ENCODE results near the gene FPGS.
A peak's percentile ranks its signal among the peaks of the same experiment; 100 is the strongest.
"Not testable (repeated sequence)": the region's sequence is repeated elsewhere in the genome, so short reads cannot be mapped to it uniquely, and the experiment has no call there.

FPGS gene

DNA sequence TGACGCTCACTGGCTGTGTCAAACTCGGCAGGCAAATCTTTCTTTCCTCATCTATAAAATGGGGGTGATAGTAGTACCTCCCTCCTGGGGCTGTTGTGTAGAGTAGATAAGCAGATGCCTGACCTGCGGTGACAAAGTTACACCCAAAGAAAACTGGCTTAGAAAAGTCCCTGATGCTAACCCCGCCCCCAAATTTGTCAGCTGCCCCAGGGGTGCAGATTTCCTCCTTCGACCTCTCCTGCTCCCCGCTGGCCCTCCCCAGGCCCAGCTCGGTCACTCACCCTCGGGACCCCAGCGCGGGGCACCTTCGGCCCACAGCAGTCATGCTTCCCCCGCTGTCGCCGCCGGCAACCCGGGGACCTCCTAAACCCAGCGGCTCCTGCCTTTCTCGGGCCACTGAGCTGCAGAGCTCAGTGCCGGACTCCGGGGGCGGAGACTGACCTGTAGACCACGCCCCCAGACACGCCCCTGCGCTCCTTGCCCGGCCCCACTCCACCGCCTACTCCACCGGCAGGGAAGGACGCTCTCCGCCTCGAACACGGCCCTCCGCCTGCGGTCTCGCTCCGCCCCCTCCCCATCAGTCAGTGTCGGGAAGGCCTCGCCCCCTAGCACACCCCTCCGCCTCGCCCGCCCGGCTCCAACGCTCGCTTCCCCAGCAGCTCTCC is 31.6 kb upstream of the FPGS start:
- DNase-seq (ENCODE audit: low read depth) = peak; percentile 92

DNA sequence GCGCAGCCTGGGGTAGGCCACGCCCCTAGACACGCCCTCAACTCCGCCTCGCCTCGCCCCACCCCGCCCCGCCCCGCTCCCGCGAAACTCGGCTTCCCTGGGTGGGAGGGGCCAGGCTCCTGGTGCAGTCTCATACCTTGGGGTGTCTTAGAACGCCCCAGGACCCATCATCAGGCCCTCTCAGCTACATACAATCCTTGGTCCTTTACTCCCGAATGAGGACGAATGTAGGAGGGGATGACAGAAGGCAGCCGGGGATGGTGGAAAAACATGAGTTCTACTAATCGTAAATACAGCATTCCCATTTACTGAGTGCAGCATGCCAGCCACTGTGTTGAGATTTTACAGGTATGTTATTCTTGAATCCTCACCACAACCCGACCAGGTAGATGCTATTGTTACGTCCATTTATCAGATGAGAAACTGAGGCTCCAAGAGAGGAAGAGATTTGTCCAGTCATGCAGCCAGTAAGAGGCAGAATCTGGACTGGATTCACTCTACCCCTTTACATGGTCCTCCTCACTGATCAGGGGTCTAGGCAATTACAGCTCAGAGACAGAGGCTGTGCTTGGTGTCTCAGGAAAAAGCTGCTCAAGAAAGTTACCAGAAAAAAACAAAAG is 31.0 kb upstream of the FPGS start:
- DNase-seq (ENCODE audit: low read depth) = no peak

DNA sequence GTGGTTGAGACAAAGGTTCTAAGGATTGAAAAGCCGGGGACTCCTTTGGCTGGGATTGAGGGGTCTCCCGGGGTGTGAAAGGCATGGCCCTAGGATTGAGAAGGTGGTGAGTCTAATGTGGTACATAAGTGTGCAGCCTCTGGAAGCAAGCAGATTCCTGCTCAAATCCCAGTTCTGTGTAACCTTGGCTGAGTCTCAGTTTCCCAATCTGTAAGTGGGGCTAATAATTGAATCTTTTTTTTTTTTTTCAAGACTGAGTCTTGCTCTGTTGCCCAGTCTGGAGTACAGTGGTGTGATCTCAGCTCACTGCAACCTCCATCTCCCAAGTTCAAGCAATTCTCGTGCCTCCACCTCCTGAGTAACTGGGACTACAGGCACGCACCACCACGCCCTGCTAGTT is 30.1 kb upstream of the FPGS start:
- DNase-seq (ENCODE audit: low read depth) = no peak

DNA sequence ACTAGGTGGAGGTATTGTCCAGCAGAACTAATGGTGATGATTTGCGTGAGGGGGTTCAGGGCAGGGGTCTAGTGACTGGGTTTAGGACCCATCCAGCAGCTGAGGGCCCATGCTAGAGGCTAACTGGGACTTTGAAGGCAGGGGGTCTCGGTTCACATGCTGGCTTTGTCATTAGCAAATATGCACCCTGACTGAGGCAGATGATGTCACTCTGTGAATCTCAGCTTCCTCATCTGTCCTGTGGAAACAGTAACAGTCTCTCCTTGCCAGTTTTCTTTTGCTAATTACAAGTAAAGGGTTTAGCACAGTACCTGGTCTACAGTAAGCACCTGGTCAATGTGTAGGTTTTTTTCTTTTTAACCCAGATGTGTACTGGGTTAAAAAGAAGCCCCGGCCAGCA is 29.4 kb upstream of the FPGS start:
- DNase-seq (ENCODE audit: low read depth) = no peak

DNA sequence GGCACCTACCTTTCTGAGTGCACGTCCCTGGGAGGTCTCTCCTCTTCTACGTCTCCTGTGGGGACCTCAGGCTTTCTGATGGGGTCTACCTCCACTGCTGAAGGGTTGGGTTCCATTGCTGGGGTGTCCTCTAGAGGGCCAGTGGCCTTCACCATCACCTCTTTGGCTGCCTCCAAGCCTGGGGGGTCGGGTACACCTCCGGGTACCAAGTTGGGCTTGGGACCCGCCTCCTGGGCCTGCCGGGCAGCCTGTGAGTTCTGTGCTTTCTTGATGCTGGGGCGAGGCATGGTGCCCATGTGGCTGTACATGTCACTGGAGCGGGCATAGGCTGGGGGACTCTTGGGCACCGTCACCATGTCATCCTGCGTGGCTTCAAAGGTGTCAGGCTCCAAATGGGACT is 28.7 kb upstream of the FPGS start:
- no peak for DNase-seq (ENCODE audit: low read depth)

DNA sequence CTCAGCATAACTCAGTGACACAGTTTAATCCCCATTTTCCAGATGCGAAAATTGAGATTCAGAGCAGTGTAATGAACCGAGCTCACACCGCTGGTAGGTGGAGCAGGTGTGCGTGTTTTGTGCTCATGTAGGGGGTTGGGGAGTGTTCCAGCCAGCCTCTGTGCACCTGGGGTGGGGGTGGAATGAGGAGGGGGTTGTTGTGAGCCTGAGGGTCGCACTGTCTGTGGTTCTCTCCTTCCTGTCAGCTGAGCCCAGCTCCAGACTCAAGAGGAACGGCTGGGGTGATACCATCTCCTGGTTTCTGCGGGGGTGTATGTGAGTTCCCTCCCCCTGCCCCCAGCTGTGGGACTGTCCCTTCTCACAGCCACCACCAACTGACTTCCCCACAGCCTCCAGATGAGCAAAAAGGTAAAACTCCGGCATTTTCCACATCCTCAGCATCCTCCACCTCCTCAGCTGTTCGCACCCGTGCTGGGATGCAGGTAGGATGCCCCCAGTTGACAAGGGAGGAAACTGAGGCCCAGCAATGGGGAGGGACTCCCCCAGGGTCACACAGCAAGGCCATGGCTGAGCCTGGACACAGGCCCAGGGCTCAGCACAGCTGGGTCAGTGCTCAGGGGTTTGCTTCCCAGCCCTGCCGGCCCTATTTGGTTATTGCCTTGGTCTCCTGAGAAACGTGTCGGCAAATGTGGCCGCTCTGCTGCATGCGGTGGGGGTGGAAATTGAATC is 26.3 kb upstream of the FPGS start:
- peak; percentile 66 for DNase-seq (ENCODE audit: low read depth)

DNA sequence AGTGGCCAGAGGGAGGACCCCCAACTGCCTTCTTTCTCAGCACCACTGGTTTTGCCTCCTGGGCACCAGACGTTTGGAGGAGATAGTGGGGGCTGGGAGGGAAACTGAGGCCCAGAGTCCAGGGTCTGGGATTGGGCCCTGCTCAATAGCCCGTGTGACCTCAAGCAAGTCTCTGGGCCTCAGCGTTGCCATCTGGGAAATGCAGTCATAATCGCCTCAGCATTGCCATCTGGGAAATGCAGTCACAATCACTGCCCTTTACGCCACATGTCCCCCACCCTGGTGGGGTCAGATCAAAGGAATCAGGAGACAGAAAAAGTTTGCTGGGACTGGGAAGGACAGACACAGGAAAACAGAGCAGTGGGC is 25.8 kb upstream of the FPGS start:
- no peak for DNase-seq (ENCODE audit: low read depth)

DNA sequence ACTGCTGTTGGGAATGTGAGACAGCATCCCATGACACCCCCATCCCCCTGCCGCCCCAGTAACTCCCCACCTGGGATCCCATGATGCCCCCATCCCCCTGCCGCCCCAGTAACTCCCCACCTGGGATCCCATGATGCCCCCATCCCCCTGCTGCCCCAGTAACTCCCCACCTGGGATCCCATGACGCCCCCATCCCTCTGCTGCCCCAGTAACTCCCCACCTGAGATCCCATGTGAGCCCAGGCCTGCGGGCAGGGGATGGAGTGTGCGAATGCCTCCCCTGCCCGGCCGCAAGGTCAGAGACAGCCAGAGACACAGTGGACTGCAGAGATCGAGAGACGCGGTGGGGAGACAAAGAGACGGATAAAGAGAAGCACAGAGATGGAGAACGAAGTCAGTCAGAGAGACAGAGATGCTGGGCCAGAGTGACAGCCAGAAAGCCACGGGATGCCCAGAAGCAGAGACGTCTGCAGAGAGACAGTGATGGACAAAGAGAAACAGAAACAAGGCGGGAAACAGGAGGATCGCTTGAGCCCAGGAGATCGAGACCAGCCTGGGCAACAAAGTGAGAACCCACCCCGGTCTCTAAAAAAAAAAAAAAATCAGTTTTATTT is 25.2 kb upstream of the FPGS start:
- no peak for DNase-seq (ENCODE audit: low read depth)

DNA sequence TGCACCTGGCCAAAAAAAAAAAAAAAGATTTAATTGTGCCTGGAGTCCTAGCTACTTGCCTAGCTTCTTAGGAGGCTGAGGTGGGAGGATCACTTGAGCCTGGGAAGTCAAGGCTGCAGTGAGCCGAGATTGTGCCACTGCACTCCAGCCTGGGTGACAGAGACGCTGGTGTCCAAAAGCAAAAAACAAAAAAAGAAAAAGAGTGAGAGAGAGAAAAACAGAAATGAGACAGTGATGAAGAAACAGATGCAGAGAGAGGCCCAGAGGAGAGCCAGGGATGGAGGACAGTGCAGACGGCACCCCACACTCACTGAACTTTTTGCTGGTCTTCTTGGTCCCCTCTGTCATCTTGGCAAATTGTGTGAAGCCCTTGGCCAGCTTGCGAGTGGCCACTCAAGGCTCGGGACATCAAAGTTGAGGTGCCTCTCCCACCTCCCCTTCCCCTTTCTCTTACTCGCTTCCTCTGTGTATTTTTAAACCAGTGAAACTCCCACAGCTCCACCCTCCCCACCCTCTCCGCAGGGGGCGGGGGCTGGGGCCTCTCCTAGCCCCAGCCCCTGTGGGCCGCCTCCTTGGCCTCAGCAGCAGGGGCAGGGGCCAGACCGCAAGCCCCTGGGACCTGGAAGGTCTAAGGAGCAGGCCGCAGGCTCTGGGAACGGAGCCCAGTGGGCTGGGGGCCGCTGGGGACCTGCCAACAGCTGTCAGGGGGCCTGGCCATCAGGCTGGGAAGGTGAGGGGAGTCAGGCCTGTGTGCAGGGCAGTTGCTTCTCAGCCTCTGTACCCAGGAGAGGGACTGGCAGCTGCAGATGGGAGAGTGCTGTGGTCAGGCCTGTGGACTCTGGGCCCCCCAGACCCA is 24.2 kb upstream of the FPGS start, which contains the start of gene SH2D3C:
Gene SH2D3C (minus strand): TSS at position 387 of the 856 bp plus-strand sequence. CDS start 39 bp downstream, at position 348.
- DNase-seq (ENCODE audit: low read depth) = peak; percentile 30

DNA sequence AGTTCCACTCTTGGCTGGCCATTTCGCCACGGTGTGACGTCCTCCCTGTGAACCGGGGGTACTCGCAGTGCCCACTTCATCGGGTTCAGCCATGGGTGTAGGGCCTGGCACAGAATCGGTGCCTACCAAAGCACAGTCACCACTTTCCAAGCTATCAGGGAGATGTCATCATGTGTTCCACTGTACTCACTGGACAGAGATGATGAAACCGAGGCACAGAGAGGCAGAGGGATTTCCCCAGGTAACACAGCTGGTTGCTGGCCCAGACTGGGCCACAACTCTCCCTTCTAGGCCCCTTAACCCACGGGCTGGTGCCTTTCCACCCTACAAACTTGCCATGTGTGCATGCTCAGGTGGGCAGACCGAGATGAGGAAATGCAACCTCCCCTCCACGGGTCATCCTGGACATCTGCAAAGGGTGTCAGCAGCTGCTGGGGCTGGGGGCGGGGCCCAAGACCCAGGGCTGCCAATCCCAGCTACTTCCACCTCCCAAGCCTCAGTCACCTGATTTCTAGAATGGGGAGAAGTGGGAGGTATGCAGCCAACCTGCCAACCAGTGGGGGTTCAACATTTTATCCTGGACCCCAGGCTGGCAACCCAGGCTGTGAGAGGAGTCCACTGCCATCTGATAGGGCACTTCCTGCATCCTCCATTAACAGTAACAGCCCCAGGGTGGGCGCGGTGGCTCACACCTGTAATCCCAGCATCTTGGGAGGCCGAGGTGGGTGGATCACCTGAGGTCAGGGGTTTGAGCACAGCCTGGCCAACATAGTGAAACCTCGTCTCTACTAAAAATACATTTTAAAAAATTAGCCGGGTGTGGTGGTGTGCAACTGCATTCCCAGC is 23.3 kb upstream of the FPGS start:
- DNase-seq (ENCODE audit: low read depth) = peak; percentile 31

DNA sequence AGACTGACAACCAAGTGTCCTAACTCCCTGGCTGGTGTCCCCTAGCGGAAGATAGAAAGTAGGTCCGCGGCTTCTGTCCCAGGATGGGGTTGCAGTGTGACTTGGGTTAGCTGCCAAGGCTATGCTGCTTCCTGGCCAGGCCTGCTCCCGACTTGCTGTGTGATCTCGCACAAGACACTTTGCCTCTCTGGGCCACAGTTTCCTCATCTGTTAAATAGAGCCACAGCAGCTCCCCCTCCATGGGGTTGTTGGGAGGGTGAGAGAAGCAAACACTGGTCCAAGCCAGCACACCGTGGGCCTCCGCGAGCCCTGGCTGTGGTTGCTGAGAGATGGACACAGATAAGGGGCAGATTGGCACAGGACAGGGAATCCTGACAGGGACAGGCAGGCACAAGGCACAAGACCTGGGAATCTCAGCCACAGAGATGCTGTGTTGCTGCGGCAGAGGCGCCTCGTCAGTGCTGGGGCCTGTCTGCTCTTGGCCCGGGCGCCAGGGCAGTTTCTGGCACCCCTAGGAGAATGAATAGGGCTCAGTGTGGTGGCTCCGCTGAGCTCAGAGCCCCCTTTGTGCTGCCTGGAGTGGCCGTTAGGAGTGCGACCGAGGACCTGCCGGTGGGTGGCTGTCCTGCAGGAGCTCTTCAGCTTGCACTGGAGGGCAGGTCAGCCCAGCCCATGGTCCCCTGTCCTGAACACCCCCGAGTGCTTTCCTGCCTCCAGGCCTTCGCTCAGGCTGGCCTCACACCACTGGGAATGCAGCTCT is 22.4 kb upstream of the FPGS start:
- no peak for DNase-seq (ENCODE audit: low read depth)

DNA sequence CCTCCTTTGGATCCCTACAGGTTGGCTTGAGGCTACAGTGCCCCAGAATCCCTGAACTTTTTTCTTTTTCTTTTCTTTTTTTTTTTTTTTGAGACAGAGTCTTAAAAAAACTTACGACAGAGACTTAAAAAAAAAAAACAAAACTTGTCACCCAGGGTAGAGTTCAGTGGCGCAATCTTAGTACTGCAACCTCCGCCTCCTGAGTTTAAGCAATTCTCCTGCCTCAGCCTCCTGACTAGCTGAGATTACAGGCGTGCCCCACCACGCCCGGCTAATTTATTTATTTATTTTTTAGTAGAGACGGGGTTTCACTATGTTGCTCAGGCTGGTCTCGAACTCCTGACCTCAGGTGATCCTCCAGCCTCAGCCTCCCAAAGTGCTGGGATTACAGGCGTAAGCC is 21.8 kb upstream of the FPGS start:
- DNase-seq (ENCODE audit: low read depth) = not testable (repeated sequence)

DNA sequence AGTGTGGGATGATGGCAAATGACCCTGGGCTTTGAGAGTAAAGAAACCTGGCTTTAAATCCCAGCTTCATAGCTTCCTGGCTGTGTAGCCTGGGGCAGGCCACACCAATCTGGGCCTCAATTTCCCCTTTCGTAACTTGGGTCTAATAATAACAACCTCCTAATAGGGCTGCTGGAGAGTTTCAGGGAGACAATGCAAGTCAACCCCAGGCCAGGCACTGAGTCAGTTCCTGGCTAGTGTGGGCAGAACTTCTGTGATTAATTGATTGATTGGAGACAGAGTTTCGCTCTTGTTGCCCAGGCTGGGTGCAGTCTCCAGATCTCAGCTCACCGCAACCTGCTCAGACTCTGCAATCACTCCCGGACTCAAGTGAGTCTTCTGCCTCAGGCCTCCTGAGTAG is 20.9 kb upstream of the FPGS start:
- DNase-seq (ENCODE audit: low read depth) = no peak

DNA sequence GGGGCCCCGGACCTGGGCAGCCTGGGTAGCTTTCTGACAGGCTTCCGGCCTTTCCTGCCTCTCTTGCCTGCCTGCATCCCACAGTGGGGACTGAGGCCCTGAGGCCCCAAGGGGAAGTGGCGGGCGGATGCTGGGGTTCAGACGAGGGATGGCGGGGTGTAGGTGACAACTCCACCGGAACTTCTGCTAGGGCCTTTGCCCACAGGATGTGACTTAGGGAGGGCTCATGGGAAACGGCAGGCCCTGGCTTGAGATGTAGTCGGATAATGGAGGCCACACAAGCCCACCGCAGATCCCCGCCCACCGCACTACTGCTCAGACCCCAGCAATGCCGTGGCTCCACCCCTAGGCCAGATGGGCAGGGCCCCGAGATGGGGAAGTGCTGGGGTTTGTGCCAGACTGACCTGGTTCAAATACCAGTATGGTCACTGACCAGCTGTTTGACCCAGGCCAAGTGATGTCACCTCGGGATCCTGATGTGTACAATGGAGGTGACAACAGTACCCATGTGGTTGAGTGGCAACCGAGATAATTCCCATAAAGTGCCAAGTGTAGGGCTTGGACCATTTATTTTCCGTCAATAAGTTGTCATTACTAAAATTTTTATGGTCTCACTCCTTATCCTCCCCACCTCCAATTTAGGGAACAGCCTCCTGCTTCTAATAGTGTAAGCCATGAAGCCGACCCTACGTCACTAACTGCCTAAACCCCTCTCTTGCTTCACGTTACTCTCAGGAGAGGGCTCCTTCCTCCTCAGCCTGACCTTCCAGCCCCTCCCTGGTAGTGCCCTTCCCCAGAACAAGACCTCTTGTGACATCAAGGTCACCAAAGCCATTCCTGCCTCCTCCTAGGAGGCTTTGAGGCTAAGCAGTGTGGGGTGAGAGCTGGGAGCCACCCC is 19.3 kb upstream of the FPGS start:
- DNase-seq (ENCODE audit: low read depth) = peak; percentile 54

DNA sequence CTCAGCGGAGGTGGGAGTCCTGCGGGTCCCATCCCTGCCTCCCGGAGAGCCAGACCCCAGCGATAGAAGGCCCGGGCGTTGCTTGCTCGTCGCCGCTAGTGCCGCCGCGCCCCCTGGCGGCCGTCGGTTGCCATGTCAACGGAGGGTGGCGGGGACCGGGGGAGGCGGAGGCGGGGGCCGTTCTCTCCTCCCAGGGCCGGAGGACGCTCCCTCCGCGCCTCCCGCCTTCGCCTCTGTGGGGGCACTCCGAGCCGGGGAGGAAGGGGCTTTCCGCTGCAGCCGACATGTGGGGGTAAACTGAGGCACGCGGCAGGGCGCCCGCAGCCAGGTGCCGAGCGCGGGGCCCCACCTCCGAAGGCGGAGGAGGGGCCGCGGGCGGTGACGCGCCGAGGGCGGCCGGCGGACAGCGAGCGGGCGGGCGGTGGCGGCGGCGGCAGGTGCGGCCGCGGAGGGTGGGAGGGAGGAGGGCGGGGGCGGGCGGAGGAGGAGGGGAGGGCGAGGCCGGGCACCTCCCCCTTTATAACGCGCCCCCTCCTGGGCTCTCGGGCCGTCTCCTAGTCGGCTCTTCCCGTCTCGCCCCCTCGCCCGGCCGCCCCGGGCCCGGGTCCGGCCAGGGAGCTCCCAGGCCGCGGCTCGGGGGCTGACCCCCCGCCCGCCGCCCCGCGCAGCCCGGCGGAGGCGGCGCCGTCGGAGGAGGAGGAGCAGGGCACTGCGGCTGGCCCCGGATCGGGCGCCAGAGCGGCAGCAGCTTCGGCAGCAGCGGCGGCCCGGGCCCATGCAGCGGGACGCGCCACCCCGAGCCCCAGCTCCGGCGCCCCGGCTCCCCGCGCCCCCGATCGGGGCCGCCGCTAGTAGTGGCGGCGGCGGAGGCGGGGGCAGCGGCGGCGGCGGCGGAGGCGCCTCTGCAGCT is 17.4 kb upstream of the FPGS start:
- DNase-seq (ENCODE audit: low read depth) = peak; percentile 87

DNA sequence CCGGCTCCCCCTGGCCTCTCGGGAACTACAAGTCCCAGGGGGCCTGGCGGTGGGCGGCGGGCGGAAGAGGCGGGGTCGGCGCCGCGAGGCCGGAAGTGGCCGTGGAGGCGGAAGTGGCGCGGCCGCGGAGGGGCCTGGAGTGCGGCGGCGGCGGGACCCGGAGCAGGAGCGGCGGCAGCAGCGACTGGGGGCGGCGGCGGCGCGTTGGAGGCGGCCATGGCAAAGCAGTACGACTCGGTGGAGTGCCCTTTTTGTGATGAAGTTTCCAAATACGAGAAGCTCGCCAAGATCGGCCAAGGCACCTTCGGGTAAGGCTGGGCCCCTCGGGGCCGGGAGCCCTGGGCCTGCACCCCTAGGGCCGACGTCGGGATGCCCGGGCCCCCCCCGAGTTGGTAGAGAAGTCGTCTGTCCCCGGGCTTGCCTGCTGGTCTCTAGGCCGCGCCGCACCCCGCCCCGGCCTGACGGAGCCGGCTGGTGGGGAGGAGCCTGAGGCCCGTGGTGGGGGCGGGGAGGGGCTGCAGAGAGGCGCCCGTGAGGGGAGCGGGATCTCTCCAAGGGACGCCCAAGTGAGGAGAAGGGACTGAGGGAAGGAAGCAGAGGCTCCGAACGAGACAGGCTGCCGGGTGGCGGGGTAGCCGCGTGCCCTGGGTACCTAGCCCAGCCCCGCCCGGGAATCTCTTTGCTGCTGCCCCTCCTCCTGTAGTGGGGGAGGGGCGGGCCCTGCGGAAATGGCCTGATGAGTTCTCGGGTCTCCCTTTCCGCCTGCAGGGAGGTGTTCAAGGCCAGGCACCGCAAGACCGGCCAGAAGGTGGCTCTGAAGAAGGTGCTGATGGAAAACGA is 16.5 kb upstream of the FPGS start, which contains the start of gene CDK9:
Gene CDK9 (plus strand): TSS at position 102 of the 840 bp plus-strand sequence. CDS start 115 bp downstream, at position 217.
- peak; percentile 87 for DNase-seq (ENCODE audit: low read depth)

DNA sequence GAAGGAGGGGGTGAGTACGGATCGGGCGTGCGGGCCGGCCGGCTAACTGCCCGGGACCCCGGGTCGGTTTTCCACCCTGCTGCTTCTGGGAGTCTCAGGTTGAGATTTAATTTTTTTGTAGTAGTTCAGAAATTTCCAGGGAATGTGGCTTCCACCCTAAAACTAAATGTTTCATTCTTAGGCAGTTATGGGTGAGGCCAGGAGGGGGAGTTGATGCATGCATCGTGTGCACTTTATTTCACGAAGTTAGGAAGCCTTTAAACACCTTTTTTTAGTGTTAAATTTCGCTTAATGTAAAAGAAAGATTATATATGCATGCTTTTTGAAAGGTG is 15.9 kb upstream of the FPGS start:
- no peak for DNase-seq (ENCODE audit: low read depth)

Data from activated T-cell treated with anti-CD3 and anti-CD28 coated beads for 1 hour (primary cell).